WTC11 (cell line): ENCODE measurements around the gene SPOPL.

Experiments
- ATF3 ChIP-seq: sonication (generic); formaldehyde crosslinking; conservative IDR thresholded peaks from 2 replicates; pipeline ENCODE4 v1.8.1; 2022; ENCODE audit warnings: mild to moderate bottlenecking, missing genetic modification reagents
- CBFB ChIP-seq: sonication (generic); formaldehyde crosslinking; IDR thresholded peaks from 2 replicates; pipeline ENCODE4 v1.8.1; 2022; ENCODE audit warnings: mild to moderate bottlenecking, low read depth, missing genetic modification reagents
- E2F4 ChIP-seq: sonication (generic); formaldehyde crosslinking; IDR thresholded peaks from 2 replicates; pipeline ENCODE4 v1.8.1; 2022; ENCODE audit warnings: low read depth, mild to moderate bottlenecking, moderate library complexity, missing genetic modification reagents, borderline replicate concordance
- FOXJ3 ChIP-seq: sonication (generic); formaldehyde crosslinking; IDR thresholded peaks from 2 replicates; pipeline ENCODE4 v1.9.0; 2021; ENCODE audit warnings: missing genetic modification reagents, mild to moderate bottlenecking, borderline replicate concordance
- IRF1 ChIP-seq: sonication (generic); formaldehyde crosslinking; IDR thresholded peaks from 2 replicates; pipeline ENCODE4 v1.8.0; 2023; ENCODE audit warnings: missing genetic modification reagents
- MAX ChIP-seq: sonication (generic); formaldehyde crosslinking; IDR thresholded peaks from 2 replicates; pipeline ENCODE4 v1.8.0; 2022; ENCODE audit warnings: mild to moderate bottlenecking, missing genetic modification reagents
- SP1 ChIP-seq: sonication (generic); formaldehyde crosslinking; conservative IDR thresholded peaks from 2 replicates; pipeline ENCODE4 v1.8.1; 2022; ENCODE audit warnings: missing genetic modification reagents
- TEAD4 ChIP-seq: sonication (generic); formaldehyde crosslinking; IDR thresholded peaks from 2 replicates; pipeline ENCODE4 v1.8.0; 2022; ENCODE audit warnings: mild to moderate bottlenecking, missing genetic modification reagents
- USF2 ChIP-seq: sonication (generic); formaldehyde crosslinking; IDR thresholded peaks from 2 replicates; pipeline ENCODE4 v1.8.1; 2023; ENCODE audit warnings: mild to moderate bottlenecking, missing genetic modification reagents, moderate library complexity
- ZMAT4 ChIP-seq: fragments of 250-450 bp; sonication (Bioruptor Pico); IDR thresholded peaks from 2 replicates; pipeline ENCODE4 v1.9.0; 2021; ENCODE audit warnings: mild to moderate bottlenecking
- TF ChIP-seq, protein P1 (sequence below): fragments of 200-600 bp; IDR thresholded peaks from 2 replicates; pipeline ENCODE4 v1.8.0; 2022; ENCODE audit warnings: antibody characterized with exemption
- TF ChIP-seq, protein P2 (sequence below): sonication (generic); formaldehyde crosslinking; IDR thresholded peaks from 2 replicates; pipeline ENCODE4 v1.8.1; 2023; ENCODE audit warnings: mild to moderate bottlenecking, missing genetic modification reagents, borderline replicate concordance

GRCh38 chr2:138493334-138493733 is 8.2 kb upstream of the SPOPL start:
- TF ChIP-seq, protein P1, sequence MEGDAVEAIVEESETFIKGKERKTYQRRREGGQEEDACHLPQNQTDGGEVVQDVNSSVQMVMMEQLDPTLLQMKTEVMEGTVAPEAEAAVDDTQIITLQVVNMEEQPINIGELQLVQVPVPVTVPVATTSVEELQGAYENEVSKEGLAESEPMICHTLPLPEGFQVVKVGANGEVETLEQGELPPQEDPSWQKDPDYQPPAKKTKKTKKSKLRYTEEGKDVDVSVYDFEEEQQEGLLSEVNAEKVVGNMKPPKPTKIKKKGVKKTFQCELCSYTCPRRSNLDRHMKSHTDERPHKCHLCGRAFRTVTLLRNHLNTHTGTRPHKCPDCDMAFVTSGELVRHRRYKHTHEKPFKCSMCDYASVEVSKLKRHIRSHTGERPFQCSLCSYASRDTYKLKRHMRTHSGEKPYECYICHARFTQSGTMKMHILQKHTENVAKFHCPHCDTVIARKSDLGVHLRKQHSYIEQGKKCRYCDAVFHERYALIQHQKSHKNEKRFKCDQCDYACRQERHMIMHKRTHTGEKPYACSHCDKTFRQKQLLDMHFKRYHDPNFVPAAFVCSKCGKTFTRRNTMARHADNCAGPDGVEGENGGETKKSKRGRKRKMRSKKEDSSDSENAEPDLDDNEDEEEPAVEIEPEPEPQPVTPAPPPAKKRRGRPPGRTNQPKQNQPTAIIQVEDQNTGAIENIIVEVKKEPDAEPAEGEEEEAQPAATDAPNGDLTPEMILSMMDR = no peak
- TF ChIP-seq SP1 (CRISPR knock-in tag) (no peak), USF2 (no peak), ATF3 (CRISPR knock-in tag) (no peak), TEAD4 (CRISPR knock-in tag) (no peak), MAX (no peak), CBFB (CRISPR knock-in tag) (no peak), FOXJ3 (no peak), E2F4 (no peak), ZMAT4 (CRISPR knock-in tag) (no peak), IRF1 (CRISPR knock-in tag) (no peak)
- TF ChIP-seq, protein P2, sequence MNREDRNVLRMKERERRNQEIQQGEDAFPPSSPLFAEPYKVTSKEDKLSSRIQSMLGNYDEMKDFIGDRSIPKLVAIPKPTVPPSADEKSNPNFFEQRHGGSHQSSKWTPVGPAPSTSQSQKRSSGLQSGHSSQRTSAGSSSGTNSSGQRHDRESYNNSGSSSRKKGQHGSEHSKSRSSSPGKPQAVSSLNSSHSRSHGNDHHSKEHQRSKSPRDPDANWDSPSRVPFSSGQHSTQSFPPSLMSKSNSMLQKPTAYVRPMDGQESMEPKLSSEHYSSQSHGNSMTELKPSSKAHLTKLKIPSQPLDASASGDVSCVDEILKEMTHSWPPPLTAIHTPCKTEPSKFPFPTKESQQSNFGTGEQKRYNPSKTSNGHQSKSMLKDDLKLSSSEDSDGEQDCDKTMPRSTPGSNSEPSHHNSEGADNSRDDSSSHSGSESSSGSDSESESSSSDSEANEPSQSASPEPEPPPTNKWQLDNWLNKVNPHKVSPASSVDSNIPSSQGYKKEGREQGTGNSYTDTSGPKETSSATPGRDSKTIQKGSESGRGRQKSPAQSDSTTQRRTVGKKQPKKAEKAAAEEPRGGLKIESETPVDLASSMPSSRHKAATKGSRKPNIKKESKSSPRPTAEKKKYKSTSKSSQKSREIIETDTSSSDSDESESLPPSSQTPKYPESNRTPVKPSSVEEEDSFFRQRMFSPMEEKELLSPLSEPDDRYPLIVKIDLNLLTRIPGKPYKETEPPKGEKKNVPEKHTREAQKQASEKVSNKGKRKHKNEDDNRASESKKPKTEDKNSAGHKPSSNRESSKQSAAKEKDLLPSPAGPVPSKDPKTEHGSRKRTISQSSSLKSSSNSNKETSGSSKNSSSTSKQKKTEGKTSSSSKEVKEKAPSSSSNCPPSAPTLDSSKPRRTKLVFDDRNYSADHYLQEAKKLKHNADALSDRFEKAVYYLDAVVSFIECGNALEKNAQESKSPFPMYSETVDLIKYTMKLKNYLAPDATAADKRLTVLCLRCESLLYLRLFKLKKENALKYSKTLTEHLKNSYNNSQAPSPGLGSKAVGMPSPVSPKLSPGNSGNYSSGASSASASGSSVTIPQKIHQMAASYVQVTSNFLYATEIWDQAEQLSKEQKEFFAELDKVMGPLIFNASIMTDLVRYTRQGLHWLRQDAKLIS (CRISPR knock-in tag) = no peak
